Endothelial cell of umbilical vein (primary cell): Measurements from ENCODE around the gene CKS1B. TPM values are rescaled to one million over a fixed set of nuclear protein-coding genes. Genes with fewer than 3 reads are reported as not detected.

Experiments
- BruUV-seq: library from RNA; stranded (reverse); fragments of 400-500 nt; replicated peaks from 2 replicates; lab custom pipeline; 2021; lab: Mats Ljungman, UMichigan
- CTCF ChIA-PET: fragments of 300-600, 350-600 bp; sonication (Branson Sonifier 250); formaldehyde crosslinking; loops from one replicate; lab custom pipeline; 2021; ENCODE audit warnings: antibody characterized with exemption, inconsistent platforms; lab: Charles Lee
- POLR2A ChIA-PET: fragments of 300-600, 350-600 bp; sonication (Branson Sonifier 250); formaldehyde crosslinking; loops from one replicate; lab custom pipeline; 2021; ENCODE audit warnings: antibody characterized with exemption, inconsistent platforms; lab: Charles Lee
- DNase-seq: peaks from one replicate; pipeline ENCODE4 v3.0.0-alpha.2; 2011; ENCODE audit warnings: low read depth, low spot score
- FAIRE-seq: peaks from 2 replicates; lab custom pipeline; 2011; peaks lifted over from hg19 to GRCh38; lab: Jason Lieb, UNC
- H2AFZ ChIP-seq: 2 replicates; pipeline ENCODE4 v1.6.0; 2012; ENCODE audit warnings: low read depth, low read length, control low read depth, inconsistent platforms
- H3K27ac ChIP-seq: 2 replicates; pipeline ENCODE4 v1.5.1; 2011; ENCODE audit warnings: low read depth, mild to moderate bottlenecking, control low read depth, low read length, moderate library complexity; ENCODE audit not compliant: insufficient read depth
- H3K27me3 ChIP-seq, 2 experiments: 2 replicates each; pipeline versions ENCODE4 v1.6.0 to v1.6.1; 2011; ENCODE audit warnings: low read length in 2 of 2, mixed read lengths in 1 of 2; ENCODE audit not compliant: control insufficient read depth in 2 of 2, insufficient read depth in 2 of 2
- H3K36me3 ChIP-seq, 2 experiments: 2 replicates in 1 of 2; 3 replicates in 1 of 2; pipeline ENCODE4 v1.5.1; 2011; ENCODE audit warnings: low read length in 2 of 2, mild to moderate bottlenecking in 1 of 2, moderate library complexity in 1 of 2; ENCODE audit not compliant: control insufficient read depth in 2 of 2, insufficient read depth in 2 of 2; ENCODE audit errors: extremely low read depth in 1 of 2
- H3K4me1 ChIP-seq: 3 replicates; pipeline ENCODE4 v1.5.1; 2011; ENCODE audit warnings: mild to moderate bottlenecking, low read length; ENCODE audit not compliant: control insufficient read depth, insufficient read depth; ENCODE audit errors: extremely low read depth
- H3K4me2 ChIP-seq: 2 replicates; pipeline ENCODE4 v1.6.1; 2011; ENCODE audit warnings: low read length, control low read depth, mixed read lengths; ENCODE audit not compliant: insufficient read depth
- H3K4me3 ChIP-seq, 3 experiments: fragments of 200-600 bp in 1 of 3; sonication (generic), shearing (Covaris generic) in 1 of 3; replicated peaks in 1 of 3; 2 replicates each; pipeline ENCODE4 v1.5.1; 2011 to 2016; ENCODE audit warnings: control low read depth in 3 of 3, low read length in 3 of 3, mild to moderate bottlenecking in 2 of 3, inconsistent platforms in 1 of 3, low read depth in 1 of 3, moderate library complexity in 1 of 3; ENCODE audit not compliant: insufficient read depth in 1 of 3
- H3K79me2 ChIP-seq: 2 replicates; pipeline ENCODE4 v1.6.0; 2012; ENCODE audit warnings: low read length, inconsistent platforms; ENCODE audit not compliant: control insufficient read depth, insufficient read depth
- H3K9ac ChIP-seq: replicated peaks from 2 replicates; pipeline ENCODE3; 2011; ENCODE audit warnings: low read length, control low read depth; ENCODE audit not compliant: insufficient read depth; ENCODE audit errors: extremely low read depth
- H3K9me1 ChIP-seq: replicated peaks from 3 replicates; pipeline ENCODE4 v1.6.0; 2011; ENCODE audit warnings: mild to moderate bottlenecking, low read length; ENCODE audit not compliant: control insufficient read depth, insufficient read depth; ENCODE audit errors: extremely low read depth
- H3K9me3 ChIP-seq: replicated peaks from 2 replicates; pipeline ENCODE4 v1.5.1; 2012; ENCODE audit warnings: low read length, inconsistent platforms; ENCODE audit not compliant: control insufficient read depth, insufficient read depth
- H4K20me1 ChIP-seq: replicated peaks from 2 replicates; pipeline ENCODE3; 2011; ENCODE audit warnings: mild to moderate bottlenecking, low read length; ENCODE audit not compliant: control insufficient read depth, insufficient read depth; ENCODE audit errors: extremely low read depth
- CTCF ChIP-seq, 2 donors: IDR thresholded peaks; 1 replicate in 1 of 2; 2 replicates in 1 of 2; pipeline ENCODE4 v1.5.1; 2011; ENCODE audit warnings: low read length in 2 of 2, mild to moderate bottlenecking in 2 of 2, moderate library complexity in 2 of 2, control low read depth in 1 of 2, inconsistent platforms in 1 of 2, low read depth in 1 of 2; ENCODE audit not compliant: insufficient read depth in 1 of 2; ENCODE audit errors: extremely low read depth in 1 of 2
- EZH2 ChIP-seq: IDR thresholded peaks from 2 replicates; pipeline ENCODE4 v1.6.1; 2012; ENCODE audit warnings: borderline replicate concordance, low read depth, mild to moderate bottlenecking, moderate library complexity, low read length, inconsistent platforms; ENCODE audit not compliant: severe bottlenecking
- FOS ChIP-seq: IDR thresholded peaks from 2 replicates; pipeline ENCODE4 v1.6.1; 2011; ENCODE audit warnings: mild to moderate bottlenecking, low read length, moderate library complexity, borderline replicate concordance; ENCODE audit not compliant: insufficient read depth
- GATA2 ChIP-seq: IDR thresholded peaks from 2 replicates; pipeline ENCODE4 v1.7.0; 2011; ENCODE audit warnings: low read depth, mild to moderate bottlenecking, moderate library complexity, mixed read lengths, low read length; ENCODE audit not compliant: insufficient read length, insufficient read depth
- JUN ChIP-seq: IDR thresholded peaks from 2 replicates; pipeline ENCODE4 v1.6.1; 2011; ENCODE audit warnings: borderline replicate concordance, low read depth; ENCODE audit not compliant: insufficient read length, insufficient read depth
- MAX ChIP-seq: IDR thresholded peaks from 2 replicates; pipeline ENCODE4 v1.6.1; 2011; ENCODE audit not compliant: insufficient read depth, insufficient read length
- MYC ChIP-seq: IDR thresholded peaks from one replicate; pipeline ENCODE4 v1.6.1; 2011; ENCODE audit warnings: mild to moderate bottlenecking, low read depth, low read length
- POLR2A ChIP-seq: IDR thresholded peaks from 2 replicates; pipeline ENCODE4 v1.6.1; 2012; ENCODE audit warnings: low read depth, mild to moderate bottlenecking, control low read depth, low read length
- POLR2AphosphoS5 ChIP-seq: IDR thresholded peaks from 2 replicates; pipeline ENCODE4 v1.6.1; 2012; ENCODE audit warnings: low read depth, mild to moderate bottlenecking, control low read depth, low read length, moderate library complexity; ENCODE audit not compliant: insufficient read depth
- dilution Hi-C: fragments of 300-500 bp; cut with MboI; formaldehyde crosslinking; loops from one replicate; pipeline ENCODE4 v1.15.0; 2019; ENCODE audit warnings: low sequenced_read_pairs; ENCODE audit not compliant: extremely low pct_ligation_motif_present
- intact Hi-C: fragments of 100-400 bp; cut with micrococcal nuclease; formaldehyde crosslinking; loops from one replicate; pipeline ENCODE4 v1.10.0; 2022
- polyA plus RNA-seq, 4 experiments: library from polyadenylated mRNA; depleted of rRNA in 3 of 4; stranded (reverse) in 3 of 4; unstranded in 1 of 4; fragments of >200 nt; gene quantifications; 2 replicates each; pipeline versions ENCODE4 v1.2.1 to v1.2.3, GENCODE V29; 2011 to 2012; ENCODE audit warnings: missing spikeins in 1 of 4
- total RNA-seq: library from RNA; stranded (reverse); gene quantifications from 2 replicates; pipeline ENCODE4 v1.2.3, GENCODE V29; 2021

CKS1B gene
- total and polyA plus RNA-seq, 2 donors (not counting 3 experiments of a cell fraction or from before 2014, with no cell fraction given), result 126 to 280 TPM

DNA sequence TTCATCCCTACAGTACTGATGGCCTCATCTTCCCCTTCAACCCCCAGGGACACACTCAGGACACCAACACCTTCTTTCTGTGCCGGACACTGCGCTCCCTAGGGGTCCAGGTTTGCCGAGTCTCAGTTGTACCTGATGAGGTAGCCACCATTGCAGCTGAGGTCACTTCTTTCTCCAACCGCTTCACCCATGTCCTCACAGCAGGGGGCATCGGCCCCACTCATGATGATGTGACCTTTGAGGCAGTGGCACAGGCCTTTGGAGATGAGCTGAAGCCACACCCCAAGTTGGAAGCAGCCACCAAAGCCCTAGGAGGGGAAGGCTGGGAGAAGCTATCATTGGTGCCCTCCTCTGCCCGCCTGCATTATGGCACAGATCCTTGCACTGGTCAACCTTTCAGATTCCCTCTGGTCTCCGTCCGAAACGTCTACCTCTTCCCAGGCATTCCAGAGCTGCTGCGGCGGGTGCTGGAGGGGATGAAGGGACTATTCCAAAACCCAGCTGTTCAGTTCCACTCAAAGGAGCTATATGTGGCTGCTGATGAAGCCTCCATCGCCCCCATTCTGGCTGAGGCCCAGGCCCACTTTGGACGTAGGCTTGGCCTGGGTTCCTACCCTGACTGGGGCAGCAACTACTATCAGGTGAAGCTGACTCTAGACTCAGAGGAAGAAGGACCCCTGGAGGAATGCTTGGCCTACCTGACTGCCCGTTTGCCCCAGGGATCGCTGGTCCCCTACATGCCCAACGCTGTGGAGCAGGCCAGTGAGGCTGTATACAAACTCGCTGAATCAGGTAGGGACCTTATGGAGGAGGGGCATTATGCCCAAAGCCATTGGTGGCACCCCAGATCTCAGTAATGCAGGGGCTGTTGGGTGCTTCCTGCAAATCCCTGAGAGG lies 13.8 kb downstream of the CKS1B start:
- H3K36me3 ChIP-seq, result peaks cover 3 to 24% of the 10 kb centered on the region in 2 experiments
- FAIRE-seq, result no peak
- DNase-seq, result no peak
- peaks cover 18% of the 10 kb centered on the region for H3K79me2 ChIP-seq
- intact Hi-C loops, result no loop called here
- no peak overlapping the region for H3K4me3 ChIP-seq
- H3K9me3 ChIP-seq, result no peaks in the 10 kb centered on the region
- H3K9ac ChIP-seq, result no peak overlapping the region
- CTCF ChIA-PET, result interaction anchor here (1.1 to 2.3 kb wide), 6 partner anchors 10 to 29 kb away, joined by 3 to 10 read pairs (median 5); partner anchors contain the start of genes CKS1B, PYGO2 and SHC1
- H3K9me1 ChIP-seq, result no peaks in the 10 kb centered on the region
- H3K4me2 ChIP-seq, result no peak overlapping the region
- H3K27ac ChIP-seq, result no peak overlapping the region
- peaks cover 7% of the 10 kb centered on the region for H3K4me1 ChIP-seq
- POLR2A ChIA-PET, result interaction anchor here (1.0 kb wide), 1 partner anchor 15 kb away, joined by 3 read pairs; no protein-coding TSS in a partner anchor
- TF ChIP-seq MYC (no peak), GATA2 (no peak), JUN (no peak), POLR2A (no peak), FOS (no peak), EZH2 (no peak), CTCF (IDR thresholded peaks at IDR 0.05; ENCODE audit: extremely low read depth in 1 of 2, insufficient read depth in 1 of 2, low read depth in 1 of 2, low read length in 2 of 2) (no peak), POLR2AphosphoS5 (no peak), MAX (no peak)
- dilution Hi-C loops, result no loop called here
- no peak overlapping the region for H2AFZ ChIP-seq
- H4K20me1 ChIP-seq, result no peaks in the 10 kb centered on the region
- no peaks in the 10 kb centered on the region for H3K27me3 ChIP-seq
- BruUV-seq, result no TSS peak
